Measurements from ENCODE around the gene RAB8B.

- no peak for TF ChIP-seq POLR2A (IDR thresholded peaks at IDR 0.05; ENCODE audit: low read length)
- TF ChIP-seq GATA1 (IDR thresholded peaks at IDR 0.05; ENCODE audit: low read depth, low read length) = no peak
Observed at GRCh38 chr15:63314409-63314808, 125.0 kb downstream of the RAB8B start.
